Cardiac ventricle fibroblast (primary cell): ENCODE measurements around the gene PPP1R11. TPM values are rescaled to one million over a fixed set of nuclear protein-coding genes. Genes with fewer than 3 reads are reported as not detected.

Experiments
- total RNA-seq: library from RNA; depleted of rRNA; stranded (reverse); fragments of >200 nt; gene quantifications from 2 replicates; pipeline ENCODE4 v1.2.3, GENCODE V29; 2015

The PPP1R11 gene
- 30.6 and 31.6 TPM in 2 replicates for total RNA-seq

GRCh38 chr6:30066577-30067459, at the start of gene PPP1R11:
PPP1R11 (plus strand) TSS chr6:30067198; CDS start chr6:30067411, 213 bp downstream.

DNA sequence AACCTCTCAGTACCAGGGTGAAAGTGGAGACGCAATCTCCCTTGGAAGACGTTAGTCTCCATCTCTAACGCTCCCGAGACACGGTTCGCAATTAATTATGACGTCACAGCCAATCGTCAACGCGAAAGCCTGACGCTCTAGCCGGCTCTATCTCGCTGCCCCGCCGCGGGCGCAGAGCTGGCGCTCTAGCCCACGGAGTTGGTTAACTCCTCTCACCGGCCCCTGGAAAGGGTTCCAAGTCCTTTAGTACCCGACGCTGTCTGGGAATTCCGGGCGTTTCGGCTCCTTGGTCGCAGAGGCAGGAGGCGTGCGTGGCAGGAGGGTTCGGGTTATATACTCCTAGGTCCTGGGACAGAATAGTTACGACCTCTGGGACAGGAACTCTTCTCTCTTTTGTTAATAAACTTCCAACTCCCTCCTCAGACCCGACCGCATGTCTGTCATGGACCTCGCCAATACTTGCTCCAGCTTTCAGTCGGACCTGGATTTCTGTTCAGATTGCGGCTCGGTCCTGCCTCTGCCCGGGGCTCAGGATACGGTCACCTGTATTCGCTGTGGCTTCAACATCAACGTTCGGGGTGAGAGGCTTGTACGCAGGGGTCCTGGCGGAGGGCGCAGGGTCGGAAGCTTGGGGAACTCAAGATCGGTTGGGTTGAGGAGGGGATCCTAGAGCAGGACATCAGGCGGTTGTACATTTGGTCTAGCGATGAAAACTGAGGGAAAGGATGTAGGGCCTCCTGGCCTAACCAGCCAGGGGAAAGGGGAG, 5.7 kb upstream of the PPP1R11 start, which contains the start of gene POLR1H:
POLR1H (plus strand) TSS at position 174 of the 766 bp plus-strand sequence; CDS start at position 434, 260 bp downstream.

DNA sequence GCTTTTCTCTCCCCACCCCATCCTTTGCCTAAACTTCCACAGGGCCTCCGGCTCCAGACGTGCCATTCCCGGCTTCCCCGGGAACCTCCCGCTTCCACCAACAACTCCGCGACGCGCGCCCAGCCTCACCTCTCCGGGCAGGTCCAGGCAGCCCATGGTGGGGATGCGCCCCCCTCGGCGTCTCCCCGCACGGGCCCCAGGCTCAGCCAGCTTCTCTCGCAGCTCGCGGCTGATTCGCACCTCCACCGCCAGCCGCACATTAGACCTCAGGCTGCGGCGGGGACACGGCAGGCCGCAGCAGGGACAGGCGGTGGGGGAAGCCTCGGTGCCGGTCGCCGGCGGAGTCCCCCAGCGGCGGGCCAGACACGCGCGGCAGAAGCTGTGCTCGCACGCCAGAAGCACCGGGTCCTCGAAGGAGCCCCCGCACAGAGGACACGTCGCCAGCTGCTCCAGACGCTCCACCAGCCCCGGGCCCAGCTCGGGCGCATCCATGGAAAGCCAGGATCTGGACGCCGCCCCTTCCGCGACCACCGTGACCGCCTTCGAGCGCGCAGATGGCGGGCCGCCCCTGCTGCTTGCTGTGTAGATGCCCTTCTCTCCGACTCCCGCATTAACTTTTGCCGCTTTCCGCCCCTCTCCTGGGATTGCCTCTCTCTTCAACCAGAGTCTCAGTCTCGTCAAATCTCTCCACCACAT, 8.2 kb downstream of the PPP1R11 start, which contains the start of gene RNF39:
RNF39 (minus strand) TSS at position 676 of the 696 bp plus-strand sequence; CDS start at position 492, 184 bp downstream.

GRCh38 chr6:30113003-30113759, 46.2 kb downstream of the PPP1R11 start, which contains the start of gene TRIM31:
TRIM31 (minus strand) TSS chr6:30113090; CDS start chr6:30112805, 285 bp downstream.

Other genes with a start within 250 kb of the PPP1R11 start
- gene HLA-G, start 239.4 kb upstream of the PPP1R11 start, total RNA-seq = not detected in 2 replicates
- 472 and 507 TPM in 2 replicates for gene HLA-A, start 124.7 kb upstream of the PPP1R11 start, total RNA-seq
- gene POLR1H, start 5.9 kb upstream of the PPP1R11 start, total RNA-seq = 26.8 and 27.9 TPM in 2 replicates
- 0.19 TPM in 1 of 2 replicates, not detected in the other for gene RNF39, start 8.6 kb downstream of the PPP1R11 start, total RNA-seq
- not detected in 2 replicates for gene TRIM31, start 45.9 kb downstream of the PPP1R11 start, total RNA-seq
- gene TRIM40, start 68.9 kb downstream of the PPP1R11 start, total RNA-seq = not detected in 2 replicates
- not detected in 2 replicates for gene TRIM10, start 94.0 kb downstream of the PPP1R11 start, total RNA-seq
- gene TRIM15, start 96.3 kb downstream of the PPP1R11 start, total RNA-seq = not detected in 2 replicates
- 25.2 and 33.3 TPM in 2 replicates for gene TRIM26, start 146.2 kb downstream of the PPP1R11 start, total RNA-seq